GM21717 (cell line): ENCODE results near the gene MAP3K5.
A peak's percentile ranks its signal among the peaks of the same experiment; 100 is the strongest.
"Not testable (repeated sequence)": the region's sequence is repeated elsewhere in the genome, so short reads cannot be mapped to it uniquely, and the experiment has no call there.

ENCODE experiments used
- ATAC-seq: cut with Tn5 transposase; IDR thresholded peaks from one replicate; pipeline ENCODE4 v1.9.1; 2021; ENCODE audit warnings: mild to moderate bottlenecking, moderate library complexity; ENCODE audit not compliant: unreplicated experiment

MAP3K5 gene

GRCh38 chr6:136791296-136792094, 782 bp downstream of the MAP3K5 start:
- peak; percentile 39 for ATAC-seq

- ATAC-seq = no peak
Measured at GRCh38 chr6:136790411-136791295, 1.6 kb downstream of the MAP3K5 start.

GRCh38 chr6:136789440-136789839, 2.8 kb downstream of the MAP3K5 start:
- ATAC-seq = not testable (repeated sequence)

DNA sequence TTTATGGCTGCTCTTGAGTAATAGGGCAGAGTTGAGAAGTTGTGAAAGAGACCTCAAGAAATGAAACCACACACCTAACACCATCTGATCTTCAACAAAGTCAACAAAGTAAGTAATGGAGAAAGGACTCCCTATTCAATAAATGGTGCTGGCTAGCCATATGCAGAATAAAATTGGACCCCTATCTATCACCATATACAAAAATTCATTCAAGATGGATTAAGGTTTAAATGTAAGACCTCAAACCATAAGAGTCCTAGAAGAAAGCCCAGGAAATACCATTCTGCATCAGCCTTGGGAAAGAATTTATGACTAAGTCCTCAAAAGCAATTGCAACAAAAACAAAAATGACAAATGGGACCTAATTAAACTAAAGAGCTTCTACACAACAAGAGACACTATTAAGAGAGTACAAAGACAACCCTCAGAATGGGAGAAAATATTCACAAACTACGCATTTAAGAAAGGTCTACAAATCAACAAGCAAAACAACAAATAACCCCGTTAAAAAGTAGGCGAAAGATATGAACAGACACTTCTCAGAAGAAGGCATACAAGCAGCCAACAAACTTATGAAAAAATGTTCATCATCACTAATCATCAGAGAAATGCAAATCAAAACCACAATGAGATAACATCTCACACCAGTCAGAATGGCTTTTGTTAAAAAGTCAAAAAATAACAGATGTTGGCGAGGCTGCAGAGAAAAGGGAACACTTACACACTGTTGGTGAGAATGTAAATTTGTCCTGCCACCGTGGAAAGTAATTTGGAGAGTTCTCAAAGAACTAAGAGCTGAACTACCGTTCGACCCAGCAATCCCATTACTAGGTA, 4.0 kb downstream of the MAP3K5 start:
- ATAC-seq = no peak

GRCh38 chr6:136787726-136788068, 4.6 kb downstream of the MAP3K5 start:
- ATAC-seq = no peak

- ATAC-seq = no peak
Measured at GRCh38 chr6:136786658-136787057, 5.6 kb downstream of the MAP3K5 start.

DNA sequence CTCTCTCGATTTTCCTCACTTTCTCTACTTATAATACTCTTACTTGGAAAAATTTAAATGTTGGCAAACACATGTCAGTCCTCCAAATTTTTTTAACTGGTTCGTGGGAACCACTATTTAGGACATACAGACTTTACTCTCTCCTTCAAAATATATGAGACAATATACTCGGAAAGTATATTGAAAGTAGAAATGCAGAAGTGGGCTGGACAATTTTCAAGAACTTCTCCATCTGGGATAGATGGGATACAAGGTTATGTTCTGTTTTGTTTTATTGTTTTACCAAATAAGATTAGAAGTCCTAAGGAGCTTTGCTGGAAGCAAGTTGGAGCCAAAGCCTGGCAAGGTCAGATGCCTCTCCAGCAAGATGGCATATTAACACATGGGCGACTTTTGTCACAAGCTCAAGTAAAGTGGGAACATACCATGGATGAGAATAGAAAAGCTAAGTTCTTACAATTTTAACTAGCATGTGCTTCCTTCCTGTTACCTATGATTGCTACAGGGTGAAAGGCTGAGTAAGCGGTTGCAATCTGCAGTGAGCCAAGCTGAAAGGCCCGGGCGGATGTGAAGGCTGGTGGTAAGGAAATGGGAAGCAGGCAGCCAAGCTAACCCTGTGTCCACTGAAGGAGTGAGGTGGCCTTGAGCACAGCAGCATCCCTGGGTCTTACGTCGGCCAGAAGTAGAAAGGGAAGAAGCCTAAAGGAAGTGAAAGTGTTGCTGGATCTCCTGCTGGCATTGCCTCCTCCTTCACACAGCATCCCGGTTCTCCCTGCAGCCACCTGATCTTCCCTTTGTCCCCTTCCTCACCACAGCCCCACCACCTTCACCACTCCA, 7.1 kb downstream of the MAP3K5 start:
- ATAC-seq = peak; percentile 42

- no peak for ATAC-seq
Measured at GRCh38 chr6:136784271-136784664, 8.0 kb downstream of the MAP3K5 start.

DNA sequence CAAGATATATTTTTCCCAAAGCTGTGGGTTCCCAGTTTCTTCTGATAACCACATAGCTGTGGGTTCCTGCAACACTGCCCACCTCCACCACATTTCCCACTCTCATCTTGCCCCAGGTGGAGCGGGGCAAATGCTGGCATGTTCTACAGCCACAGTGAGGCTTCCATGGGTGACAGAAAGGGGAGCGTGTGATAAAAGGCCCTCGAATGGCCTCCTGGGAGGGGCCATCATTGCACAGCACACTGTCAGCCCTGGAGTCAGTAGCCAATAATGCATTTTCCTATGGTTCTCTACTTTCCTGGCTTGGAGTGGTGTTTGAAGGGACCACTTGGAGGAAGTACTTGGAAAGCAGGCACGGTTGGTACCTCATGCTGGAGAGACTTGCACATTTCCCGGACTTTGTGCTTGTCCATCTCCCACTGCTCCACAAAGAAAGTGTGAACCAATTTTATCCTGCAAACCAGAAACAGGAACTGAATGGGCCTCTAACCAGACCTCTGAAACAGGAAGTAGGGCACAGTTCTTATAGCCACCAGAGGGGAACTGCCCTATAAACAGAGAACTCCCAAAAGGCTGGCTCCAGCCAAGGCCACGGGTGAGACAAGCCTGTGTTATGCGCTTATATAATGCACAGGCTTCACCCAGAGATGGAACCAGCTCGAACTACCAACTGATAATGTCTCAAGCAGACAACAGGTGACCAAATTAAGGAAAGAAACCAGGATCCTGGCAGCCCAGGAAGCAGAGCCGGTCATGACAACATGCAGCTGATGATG, 8.6 kb downstream of the MAP3K5 start:
- peak; percentile 66 for ATAC-seq

DNA sequence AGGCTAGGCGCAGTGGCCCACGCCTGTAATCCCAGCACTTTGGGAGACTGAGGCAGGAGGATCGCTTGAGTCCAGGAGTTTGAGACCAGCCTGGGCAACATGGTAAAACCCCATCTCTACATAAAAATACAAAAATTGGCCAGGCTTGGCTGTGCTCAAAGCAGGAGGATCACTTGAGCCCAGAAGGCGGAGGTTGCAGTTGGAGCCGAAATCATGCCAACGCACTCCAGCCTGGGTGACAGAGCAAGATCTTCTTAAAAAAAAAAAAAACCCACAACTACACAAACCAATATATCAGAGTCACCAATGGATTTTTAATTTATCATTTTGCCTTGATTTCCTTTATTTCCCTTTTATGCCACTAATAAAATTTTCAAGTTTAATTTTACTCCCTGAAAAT, 9.3 kb downstream of the MAP3K5 start:
- ATAC-seq = no peak

- no peak for ATAC-seq
Measured at GRCh38 chr6:136782021-136782770, 10.1 kb downstream of the MAP3K5 start.

- ATAC-seq = no peak
Measured at GRCh38 chr6:136780972-136781371, 11.3 kb downstream of the MAP3K5 start.

DNA sequence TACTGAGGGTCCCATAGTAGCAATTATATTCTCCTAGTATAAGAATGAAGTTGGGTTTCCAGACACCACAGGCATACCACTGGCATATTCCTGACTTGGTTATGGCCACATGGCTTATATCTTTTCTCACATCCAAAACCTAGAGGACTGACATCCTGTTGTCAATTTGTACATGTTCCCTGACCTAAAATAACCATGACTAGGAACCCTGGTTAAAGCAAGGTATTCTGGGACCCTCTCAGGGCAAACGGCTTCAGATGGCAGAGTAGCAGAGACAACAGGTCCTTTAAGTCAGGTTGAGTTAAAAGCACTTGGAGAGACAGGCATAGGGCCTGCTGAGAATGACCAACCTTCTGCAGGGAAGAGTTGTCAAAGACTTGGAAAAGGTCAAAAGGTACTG, 12.6 kb downstream of the MAP3K5 start:
- ATAC-seq = no peak

DNA sequence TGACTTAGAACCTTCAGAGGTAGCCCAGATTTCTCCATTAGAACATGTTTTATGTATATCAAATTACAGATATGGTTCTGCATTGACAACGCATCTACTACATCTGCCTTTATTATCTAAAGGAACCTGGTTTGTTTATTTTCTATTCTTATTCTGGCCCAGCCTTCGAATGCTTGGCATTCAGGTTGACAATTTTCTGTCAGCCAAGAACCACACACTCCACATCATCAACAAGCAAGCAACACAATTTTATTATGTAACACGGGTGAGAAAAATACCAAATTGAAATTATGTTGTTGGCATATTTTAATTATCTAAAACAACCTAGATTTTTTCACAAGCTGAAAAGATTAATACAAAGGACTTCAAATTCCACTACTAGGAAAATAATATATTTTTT, 14.6 kb downstream of the MAP3K5 start:
- ATAC-seq = no peak

DNA sequence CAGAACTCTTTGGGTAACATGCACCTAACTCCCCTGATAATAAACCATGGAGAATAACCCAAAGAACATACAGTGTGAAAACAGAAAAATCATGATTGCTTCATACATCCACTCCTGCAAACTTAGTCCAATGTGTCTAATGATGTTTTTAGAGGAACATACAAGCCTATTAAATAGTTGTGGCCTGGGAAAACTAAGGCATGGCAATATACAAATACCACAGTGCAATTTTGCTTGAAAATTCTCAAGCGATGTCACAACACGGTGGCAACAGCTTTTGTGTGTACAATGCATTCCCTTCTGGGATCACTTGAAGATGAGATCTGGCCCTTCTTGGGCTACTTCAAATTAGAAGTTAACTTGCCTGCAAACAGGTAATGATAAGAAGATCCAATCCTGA, 16.7 kb downstream of the MAP3K5 start:
- no peak for ATAC-seq

GRCh38 chr6:136775081-136775480, 17.2 kb downstream of the MAP3K5 start:
- no peak for ATAC-seq

GRCh38 chr6:136774228-136775041, 17.8 kb downstream of the MAP3K5 start:
- ATAC-seq = no peak

DNA sequence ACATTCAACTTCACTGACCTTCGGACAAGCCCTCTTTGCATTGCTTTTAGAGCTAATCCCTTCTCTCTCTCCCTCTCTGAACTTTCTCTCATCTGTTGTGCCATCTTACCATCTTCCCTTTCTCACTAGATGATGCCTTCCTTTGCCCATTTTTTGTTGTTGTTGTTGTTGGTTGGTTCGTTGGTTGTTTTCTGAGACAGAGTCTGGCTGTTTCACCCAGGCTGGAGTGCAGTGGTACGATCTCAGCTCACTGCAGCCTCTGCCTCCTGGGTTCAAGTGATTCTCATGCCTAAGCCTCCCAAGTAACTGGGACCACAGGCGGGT, 18.8 kb downstream of the MAP3K5 start:
- ATAC-seq = no peak
